Renal pelvis (tissue), 4 donors: ENCODE measurements around the gene UVSSA. TPM values are rescaled to one million over a fixed set of nuclear protein-coding genes. Genes with fewer than 3 reads are reported as not detected.
"Not testable (repeated sequence)": the region's sequence is repeated elsewhere in the genome, so short reads cannot be mapped to it uniquely, and the experiment has no call there.

Experiments
- DNase-seq: peaks from one replicate; pipeline ENCODE4 v3.0.0-alpha.2; 2013
- polyA plus RNA-seq, 3 donors: library from polyadenylated mRNA; unstranded; fragments of 120-200 nt; gene quantifications; one replicate each; pipeline ENCODE4 v1.2.1, GENCODE V29; 2013; ENCODE audit not compliant: insufficient read length in 3 of 3

UVSSA gene
- polyA plus RNA-seq, 3 donors = 8.5 to 18.0 (median 16.5) TPM

DNA sequence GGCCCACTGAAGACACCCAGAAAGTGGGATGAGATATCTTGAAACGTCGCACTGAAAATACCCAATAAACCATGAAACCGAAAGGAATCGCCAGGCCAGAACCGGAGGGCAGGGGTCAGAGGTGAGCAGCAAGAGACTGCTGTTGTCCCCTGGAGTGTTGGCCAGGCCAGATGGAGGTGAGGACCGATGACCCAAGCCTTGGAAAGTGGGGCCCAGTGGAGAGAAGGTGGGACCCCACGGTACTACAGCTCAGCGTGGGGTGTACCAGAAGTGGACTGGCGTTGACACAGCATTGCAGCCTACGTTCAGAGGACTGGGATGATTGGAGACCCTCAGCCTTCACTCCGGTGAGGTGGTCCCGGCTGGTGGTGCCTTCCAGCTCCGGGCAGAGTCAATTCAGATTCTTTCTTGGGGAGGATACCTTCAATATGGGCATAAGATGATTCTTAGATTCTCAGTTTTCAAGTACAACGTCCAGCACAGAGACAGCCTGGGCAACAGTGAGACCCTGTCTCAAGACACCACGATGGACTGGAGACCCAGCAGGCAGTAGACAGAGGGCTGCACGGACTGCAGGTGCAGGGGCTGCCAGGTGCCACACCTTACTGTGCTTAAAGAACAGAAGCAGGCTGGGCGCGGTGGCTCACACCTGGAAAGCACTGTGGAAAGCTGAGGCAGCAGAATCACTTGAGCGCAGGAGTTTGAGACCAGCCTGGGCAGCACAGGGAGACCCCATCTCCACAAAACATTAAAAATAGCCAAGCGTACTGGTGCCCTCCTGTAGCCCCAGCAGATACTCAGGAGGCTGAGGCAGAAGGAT is 34.0 kb upstream of the UVSSA start:
- DNase-seq = no peak

DNA sequence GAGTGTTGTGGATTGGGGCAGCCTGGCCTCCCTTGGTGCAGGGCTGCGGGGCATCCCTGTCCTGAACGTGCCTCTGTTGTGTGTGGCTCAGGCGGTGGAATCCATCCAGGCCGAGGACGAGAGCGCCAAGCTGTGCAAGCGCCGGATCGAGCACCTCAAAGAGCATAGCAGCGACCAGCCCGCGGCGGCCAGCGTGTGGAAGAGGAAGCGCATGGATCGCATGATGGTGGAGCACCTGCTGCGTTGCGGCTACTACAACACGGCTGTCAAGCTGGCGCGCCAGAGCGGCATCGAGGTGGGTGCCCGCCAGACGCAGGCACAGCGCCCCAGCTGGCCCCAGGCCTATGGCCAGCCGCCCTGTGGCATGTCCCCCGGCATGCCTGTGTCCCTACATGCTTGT is 31.7 kb upstream of the UVSSA start:
- DNase-seq = no peak

DNA sequence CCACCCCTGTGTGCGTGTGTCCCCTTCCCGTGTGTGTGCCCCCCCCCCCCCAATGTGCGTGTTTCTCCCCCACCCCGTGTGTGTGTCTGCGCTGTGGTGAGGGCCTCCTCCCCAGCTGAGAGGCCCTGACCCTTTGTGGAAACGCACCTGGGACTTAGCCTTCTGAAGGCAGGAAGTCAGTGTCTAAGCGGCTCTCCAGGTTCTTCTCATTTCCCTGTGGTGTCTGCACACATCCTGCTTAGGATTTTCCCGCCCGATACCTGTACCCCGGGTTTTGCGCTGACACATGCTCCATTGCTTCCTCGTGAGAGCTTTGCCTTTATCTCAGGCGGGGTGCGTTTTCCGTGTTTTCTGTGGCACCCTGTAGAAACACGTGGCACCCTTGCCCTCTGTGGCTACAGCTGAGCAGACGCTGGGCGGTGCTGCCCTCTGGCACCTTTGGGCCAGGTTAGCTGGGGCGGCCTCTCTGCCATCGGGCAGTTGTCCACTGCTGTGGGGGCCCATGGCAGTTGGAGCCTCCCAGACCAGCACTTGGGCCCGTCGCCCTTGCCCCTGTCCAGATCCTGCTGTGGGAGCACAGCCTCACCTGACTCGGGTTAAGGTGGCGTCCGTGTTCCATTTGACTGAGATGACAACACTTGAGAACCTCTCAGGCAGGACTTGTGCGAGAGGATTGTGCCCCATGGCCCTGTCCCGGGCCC is 31.0 kb upstream of the UVSSA start:
- DNase-seq = no peak

DNA sequence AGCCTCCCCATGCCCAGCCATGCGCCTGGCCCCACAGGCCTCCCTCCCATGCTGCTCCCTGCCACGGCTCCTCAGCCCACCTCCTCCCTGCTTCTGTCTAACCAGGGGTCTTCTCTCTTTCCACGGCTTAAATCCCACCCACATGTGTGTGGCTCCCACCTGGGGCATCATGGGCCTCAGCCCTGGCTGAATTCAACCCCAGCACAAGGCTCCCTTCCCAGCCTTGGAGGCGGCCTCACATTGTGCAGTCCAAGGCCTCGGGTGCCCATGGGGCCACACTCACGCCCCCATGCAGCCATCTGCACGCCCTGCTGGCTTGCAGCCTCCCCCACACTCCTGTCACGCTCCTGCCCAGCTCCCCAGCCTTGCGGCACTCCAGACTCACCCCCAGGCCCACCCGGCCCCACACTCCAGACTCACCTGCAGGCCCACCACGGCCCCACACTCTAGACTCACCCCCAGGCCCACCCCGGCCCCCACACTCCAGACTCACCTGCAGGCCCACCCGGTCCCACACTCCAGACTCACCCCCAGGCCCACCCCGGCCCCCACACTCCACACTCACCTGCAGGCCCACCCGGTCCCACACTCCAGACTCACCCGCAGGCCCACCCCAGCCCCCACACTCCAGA is 30.4 kb upstream of the UVSSA start:
- DNase-seq = no peak

DNA sequence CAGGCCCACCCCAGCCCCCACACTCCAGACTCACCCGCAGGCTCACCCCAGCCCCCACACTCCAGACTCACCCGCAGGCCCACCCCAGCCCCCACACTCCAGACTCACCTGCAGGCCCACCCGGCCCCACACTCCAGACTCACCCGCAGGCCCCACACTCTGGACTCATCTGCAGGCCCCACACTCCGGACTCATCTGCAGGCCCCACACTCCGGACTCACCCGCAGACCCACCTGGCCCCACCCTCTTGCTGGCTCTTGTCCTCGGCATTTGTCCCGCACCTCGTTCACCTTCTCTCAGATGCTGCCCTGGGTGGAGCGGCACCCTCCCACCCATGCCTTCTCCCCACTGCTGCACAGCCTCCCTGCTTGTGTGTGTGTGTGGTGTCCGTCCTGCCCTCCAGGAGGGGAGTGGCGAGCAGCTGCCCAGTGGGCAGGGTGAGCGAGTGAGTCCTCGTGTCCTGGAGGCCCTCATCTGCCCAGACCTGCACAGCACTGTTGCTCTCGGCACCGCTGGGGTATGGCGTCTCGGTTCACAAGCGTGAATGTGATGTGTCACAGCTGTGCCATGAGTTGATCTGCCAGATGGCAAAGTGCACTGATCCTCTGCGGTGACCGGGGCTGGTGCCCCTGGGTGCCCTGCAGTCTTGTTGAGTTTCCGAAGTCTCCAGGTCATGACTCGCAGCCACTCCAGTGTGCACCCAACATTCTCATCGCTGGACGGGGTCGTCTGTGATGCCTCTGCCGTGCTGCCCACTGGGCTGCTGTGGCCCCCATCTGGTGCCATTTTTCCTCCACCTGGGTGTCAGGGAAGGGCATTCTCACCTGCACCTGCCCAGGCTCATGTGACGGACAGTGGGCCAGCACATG is 29.6 kb upstream of the UVSSA start:
- DNase-seq = no peak

DNA sequence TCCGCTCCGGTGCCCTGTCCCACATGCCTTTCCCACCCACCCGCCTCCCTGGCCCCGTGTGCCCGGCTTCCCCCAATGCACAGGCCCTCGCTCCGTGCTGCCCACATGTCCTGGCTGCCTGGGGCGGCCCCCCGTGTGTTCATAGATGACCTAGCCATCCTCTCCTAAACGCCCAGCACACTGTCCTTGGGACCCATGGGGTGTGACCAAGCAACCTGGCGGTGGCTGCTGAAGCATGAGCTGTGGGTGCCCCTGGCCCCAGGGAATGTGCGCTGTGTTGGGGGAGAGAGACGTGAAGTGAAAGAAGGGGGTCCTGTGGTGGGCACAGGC is 29.0 kb upstream of the UVSSA start:
- no peak for DNase-seq

DNA sequence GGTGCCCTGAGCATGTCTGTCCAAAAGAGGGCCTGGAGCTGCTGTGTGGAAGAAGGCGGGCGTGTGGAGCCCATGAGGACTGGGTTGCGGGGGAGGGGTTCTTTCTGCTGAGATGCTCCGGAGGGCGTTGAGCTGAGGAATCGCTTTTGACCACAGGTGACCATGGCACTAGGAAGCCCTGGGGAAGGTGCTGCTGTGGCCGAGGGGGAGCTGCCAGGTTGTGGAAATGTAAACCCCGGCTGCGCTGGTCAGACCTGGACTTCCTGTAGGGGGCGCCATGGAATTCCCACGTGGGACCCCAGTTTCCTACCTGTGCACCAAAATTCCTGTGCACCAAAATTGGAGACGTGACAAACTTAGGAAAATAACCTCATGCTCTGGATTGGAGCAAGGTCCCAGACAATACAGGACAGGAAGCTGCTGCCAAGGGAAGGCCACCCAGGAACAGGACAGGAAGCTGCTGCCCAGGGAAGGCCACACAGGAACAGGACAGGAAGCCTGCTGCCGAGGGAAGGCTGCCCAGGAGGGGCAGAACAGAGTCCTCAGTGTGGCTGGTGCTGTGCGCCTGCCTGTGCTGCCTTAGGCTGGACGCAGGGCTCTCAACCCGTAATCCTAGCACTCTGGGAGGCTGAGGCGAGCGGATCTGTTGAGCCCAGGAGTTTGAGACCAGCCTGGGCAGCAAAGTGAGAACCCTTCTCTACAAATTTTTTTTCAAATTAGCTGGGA is 28.4 kb upstream of the UVSSA start:
- no peak for DNase-seq

DNA sequence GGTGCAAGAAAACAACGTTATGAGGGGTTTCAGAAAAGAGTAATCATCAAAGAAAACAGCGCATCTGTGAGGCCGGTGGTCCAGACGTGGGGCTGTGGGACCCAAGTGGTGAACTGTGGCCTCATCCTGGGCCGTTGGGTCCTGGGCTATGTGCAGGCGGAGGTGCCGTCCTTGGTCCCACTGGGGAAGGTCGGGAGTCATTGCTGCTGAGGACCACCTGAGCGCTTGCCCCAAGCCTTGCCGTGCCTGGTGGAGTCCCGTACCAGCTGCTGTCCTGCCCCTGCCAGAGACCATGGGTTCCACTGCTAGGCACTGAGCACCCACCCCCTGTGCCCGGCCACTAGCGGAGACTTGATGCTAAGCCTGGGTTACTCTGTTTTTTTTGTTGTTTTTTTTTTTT is 25.5 kb upstream of the UVSSA start:
- DNase-seq = no peak

DNA sequence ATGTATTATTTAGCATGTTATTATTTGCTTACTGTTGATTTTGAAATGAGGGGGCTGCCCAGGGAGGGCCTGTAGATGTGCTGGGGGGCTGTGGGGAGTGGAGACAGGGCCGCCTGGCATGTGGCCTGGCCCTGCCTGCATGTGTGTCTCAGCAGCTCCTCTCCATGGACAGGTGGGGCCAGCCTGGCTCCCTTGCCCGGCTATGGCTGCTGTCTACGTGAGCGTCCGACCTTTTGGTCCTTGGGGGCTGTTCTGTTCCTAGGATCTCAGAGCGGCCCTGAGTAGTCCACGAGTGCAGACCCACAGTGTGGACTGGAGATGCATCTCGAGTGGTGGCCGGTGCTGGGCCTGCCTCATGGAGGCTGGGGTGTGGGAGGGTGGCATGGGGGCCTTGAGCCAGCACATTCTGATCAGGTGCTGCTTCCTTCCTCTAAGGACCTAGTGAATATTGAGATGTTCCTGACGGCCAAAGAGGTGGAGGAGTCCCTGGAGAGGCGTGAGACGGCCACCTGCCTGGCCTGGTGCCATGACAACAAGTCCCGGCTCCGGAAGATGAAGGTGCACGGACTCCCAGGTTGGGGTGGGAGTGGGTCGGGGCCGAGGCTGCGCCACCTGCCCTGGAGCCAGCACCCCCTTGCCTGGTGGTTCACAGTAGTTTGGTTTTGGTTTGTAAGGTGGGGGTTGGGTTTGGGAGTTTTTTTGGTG is 24.9 kb upstream of the UVSSA start:
- no peak for DNase-seq

DNA sequence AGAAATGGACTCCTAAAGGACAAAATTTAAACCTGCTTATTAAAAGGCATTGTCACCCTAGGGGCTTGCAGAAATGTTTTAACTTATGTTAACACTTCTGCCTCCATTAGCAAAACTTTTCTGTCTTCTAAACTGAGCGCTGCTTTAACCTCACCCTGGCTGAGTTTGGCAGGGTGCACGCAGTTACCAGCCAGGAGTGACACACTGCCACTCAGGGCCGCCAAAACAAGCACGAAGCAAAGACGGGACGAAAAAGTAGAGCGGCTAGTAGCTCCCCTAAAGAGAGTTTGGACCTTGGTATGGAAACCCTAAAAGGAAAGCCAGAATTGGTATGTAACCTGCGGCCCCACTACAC is 23.8 kb upstream of the UVSSA start:
- no peak for DNase-seq

DNA sequence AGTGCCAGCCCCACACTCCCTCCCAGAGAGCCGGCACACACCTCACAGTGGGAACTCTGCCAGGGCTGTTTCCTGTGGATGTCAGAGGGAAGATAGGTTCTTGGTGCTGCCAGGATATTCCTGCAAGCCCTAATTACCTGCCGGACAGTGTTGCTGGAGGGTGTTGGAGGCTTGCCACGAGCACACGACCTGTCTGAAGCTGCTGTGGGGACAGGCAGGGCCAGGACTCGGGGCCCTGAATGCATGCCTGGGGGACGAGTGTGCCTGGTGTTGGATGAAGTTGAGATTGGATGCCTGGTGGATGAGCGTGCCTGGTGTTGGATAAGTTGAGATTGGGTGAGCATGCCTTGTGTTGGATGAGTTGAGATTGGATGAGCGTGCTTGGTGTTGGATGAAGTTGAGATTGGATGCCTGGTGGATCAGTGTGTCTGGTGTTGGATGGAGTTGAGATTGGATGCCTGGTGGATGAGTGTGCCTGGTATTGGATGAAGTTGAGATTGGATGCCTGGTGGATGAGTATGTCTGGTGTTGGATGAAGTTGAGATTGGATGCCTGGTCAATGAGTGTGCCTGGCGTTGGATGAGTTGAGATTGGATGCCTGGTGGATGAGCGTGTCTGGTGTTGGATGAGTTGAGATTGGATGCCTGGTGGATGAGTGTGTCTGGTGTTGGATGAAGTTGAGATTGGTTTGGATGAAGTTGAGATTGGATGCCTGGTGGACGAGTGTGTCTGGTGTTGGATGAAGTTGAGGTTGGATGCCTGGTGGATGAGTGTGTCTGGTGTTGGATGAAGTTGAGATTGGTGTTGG is 23.2 kb upstream of the UVSSA start:
- no peak for DNase-seq

DNA sequence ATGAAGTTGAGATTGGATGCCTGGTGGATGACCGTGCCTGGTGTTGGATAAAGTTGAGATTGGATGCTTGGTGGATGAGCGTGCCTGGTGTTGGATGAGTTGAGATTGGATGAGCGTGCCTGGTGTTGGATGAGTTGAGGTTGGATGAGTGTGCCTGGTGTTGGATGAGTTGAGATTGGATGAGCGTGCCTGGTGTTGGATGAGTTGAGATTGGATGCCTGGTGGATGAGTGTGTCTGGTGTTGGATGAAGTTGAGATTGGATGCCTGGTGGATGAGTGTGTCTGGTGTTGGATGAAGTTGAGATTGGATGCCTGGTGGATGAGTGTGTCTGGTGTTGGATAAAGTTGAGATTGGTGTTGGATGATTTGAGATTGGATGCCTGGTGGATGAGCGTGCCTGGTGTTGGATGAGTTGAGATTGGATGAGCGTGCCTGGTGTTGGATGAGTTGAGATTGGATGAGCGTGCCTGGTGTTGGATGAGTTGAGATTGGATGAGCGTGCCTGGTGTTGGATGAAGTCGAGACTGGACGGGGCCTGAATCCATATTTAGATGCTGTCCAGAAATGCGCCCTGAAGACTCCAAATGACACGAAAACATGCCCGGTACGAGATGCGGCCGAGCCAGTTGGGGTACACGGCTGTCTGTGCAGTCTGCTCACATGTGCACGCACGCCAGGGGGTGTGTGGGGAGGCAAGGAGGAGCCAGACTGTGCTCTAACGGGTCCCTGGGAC is 22.4 kb upstream of the UVSSA start:
- DNase-seq = not testable (repeated sequence)

DNA sequence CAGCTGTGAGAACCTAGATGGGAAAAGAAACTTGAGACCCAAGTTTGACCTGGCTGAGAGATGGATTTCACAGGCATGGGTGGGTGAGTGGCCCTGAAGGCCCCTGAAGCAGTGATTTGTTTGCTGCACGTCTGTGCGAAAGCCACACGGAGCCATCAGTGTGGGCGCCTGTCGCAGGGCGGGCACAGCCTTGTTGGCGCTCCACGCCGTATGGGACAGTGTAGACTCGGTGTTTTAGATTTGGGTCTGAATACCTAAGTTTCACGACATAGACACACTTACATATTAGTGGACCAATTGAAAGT is 21.9 kb upstream of the UVSSA start:
- DNase-seq = no peak

DNA sequence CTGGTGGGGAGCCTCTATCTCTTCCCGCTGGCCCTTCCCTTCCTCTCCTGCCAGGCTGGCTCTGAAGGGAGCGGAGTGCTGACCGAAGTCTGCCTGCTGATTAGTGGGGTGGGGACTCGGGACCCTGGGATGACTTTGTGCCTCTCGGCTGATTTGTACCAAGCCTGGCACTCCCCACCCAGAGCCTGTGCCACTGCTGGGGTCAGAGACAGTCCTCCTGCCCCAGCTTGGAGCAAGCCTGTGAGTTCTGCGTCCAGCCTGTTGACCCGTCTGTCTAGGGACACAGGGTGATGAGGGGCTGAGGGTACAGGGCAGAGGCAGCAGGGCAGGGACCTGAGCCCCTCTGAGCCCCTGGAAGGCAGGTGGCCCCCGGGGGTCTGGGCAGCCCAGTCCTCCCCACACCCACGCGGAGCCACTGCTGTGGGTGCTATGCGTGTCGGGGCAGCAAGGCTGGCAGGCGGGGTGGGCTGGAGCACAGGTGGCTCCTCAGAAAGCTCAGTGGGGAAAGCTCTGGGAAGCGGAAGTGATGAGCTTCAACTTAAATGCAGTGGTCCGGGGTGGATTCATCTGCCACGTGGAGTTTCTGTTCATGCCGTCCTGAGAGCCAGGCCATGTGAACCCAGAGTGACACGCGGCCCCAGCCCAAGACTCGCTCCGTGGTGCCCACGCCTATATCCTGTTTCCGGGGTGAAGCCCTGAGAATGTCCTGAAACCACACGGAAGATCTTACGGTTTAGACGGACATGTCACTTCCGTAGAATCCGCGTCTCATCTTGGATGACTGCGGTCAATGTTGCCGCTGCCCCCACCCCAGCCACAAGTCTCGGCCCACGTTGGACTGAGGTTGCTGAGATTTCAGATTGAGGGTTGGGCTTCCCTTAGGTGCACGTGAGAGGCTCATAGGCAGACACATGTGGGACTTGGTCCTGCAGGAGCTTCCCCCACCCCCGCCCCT is 21.1 kb upstream of the UVSSA start:
- no peak for DNase-seq

DNA sequence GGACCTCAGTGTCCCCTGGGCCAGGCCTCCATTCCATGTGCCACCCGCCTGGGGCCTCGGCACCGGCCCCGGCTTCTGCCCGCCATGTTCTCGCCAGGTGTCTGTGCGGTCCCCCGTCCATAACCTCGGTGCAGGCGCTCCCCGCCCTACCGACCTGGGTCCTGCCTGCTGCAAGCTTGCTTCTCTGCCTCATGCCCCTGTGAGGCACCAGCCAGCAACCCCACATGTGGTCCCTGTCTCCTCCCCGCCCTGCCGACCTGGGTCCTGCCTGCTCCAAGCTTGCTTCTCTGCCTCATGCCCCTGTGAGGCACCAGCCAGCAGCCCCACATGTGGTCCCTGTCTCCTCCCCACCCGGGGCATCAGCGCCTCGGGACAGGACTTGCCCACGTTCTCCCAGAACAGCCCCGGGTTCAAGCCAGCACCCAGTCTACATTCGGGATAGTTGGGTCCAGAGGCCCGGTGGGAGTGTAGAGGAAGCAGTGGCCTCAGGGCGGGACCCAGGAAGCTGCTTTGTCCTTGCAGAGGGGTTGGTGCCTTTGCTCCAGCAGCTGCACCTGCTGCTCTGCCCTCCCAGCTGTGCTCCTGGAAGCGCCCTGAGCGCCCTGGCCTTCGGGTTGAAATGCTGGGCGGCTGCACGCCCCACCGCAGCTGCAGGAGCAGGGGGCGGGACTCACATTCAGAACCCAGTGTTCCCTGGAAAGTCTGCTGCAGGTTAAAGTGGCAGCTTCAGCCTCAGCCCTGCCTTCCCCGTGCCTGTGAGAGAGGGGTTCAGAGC is 20.1 kb upstream of the UVSSA start:
- DNase-seq = no peak

DNA sequence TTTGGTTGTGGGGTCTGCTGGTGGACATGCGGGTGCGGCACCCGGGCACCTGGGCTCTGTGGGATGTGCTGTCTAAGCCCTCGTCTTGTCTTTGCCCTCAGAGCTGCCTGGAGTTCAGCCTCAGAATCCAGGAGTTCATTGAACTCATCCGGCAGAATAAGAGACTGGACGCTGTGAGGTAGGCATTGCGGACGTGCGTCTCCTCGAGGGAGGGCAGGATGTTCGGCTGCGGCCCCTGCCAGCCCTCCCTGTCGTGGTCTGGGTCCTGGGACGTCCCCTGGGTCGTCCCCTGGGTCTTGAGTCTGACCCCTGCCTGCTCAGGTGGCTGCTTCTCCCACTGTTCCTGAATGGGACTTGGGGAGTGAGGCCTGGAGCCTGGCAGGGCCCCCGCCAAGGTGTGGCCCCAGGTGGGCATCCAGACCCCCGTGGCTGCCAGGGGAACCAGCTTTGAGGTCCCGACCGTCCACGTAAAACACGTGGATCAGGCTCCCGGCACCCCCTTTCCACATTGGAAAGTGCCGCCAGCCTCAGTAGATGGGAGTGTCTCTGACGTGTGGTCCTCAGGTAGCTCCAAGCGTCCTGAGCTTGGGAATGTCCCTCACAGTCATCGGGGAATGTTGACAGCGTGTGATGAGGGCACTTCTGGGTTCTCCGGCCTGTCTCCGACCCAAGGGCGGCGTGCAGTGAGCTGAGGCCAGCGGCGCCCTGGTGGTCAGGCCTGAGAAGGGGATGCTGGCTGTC is 19.3 kb upstream of the UVSSA start:
- DNase-seq = no peak
